Fibroblast of villous mesenchyme (primary cell): Measurements from ENCODE around the gene IGIP. TPM values are rescaled to one million over a fixed set of nuclear protein-coding genes. Genes with fewer than 3 reads are reported as not detected.

Experiments
- DNase-seq: peaks from one replicate; pipeline ENCODE4 v3.0.0-alpha.2; 2010; ENCODE audit warnings: low read depth
- H3K4me3 ChIP-seq: 2 replicates; pipeline ENCODE4 v1.5.1; 2011; ENCODE audit warnings: low read depth, mild to moderate bottlenecking, low read length
- CTCF ChIP-seq: IDR thresholded peaks from 2 replicates; pipeline ENCODE4 v1.5.1; 2012; ENCODE audit warnings: low read depth, mild to moderate bottlenecking, low read length; ENCODE audit not compliant: insufficient read depth
- total RNA-seq: library from RNA; depleted of rRNA; stranded (reverse); fragments of >200 nt; gene quantifications from 2 replicates; pipeline ENCODE4 v1.2.3, GENCODE V29; 2012

Gene IGIP
- total RNA-seq: 6.4 and 7.8 TPM in 2 replicates

GRCh38 chr5:140125637-140126036 is at the start of gene IGIP:
IGIP (plus strand) TSS chr5:140125937; CDS start chr5:140128477, 2,540 bp downstream.
- DNase-seq: no peak
- no peak for TF ChIP-seq CTCF
- no peak within 1 kb of the TSS for H3K4me3 ChIP-seq

GRCh38 chr5:140076142-140076541 is 49.6 kb upstream of the IGIP start:
- H3K4me3 ChIP-seq: no peak overlapping the region
- no peak for TF ChIP-seq CTCF
- no peak for DNase-seq

GRCh38 chr5:140076788-140077187 is 48.9 kb upstream of the IGIP start:
- DNase-seq: no peak
- no peak overlapping the region for H3K4me3 ChIP-seq
- TF ChIP-seq CTCF: no peak

GRCh38 chr5:140083120-140083519 is 42.6 kb upstream of the IGIP start:
- no peak overlapping the region for H3K4me3 ChIP-seq
- no peak for TF ChIP-seq CTCF
- no peak for DNase-seq

- no peak for DNase-seq
- TF ChIP-seq CTCF: no peak
Measured at GRCh38 chr5:140083650-140084049, 42.1 kb upstream of the IGIP start.

GRCh38 chr5:140084541-140084940 is 41.2 kb upstream of the IGIP start:
- no peak for DNase-seq

More at GRCh38 chr5:140083650-140084049, 42.1 kb upstream of the IGIP start:
- H3K4me3 ChIP-seq: no peak overlapping the region

More at GRCh38 chr5:140084541-140084940, 41.2 kb upstream of the IGIP start:
- H3K4me3 ChIP-seq: no peak overlapping the region
- TF ChIP-seq CTCF: no peak
